ENCODE data around the gene HEXB. TPM values are rescaled to one million over a fixed set of nuclear protein-coding genes. Genes with fewer than 3 reads are reported as not detected.

Gene HEXB
- total and polyA plus RNA-seq, 2 of the 13 experiments (the other 11 are each of a cell fraction or from before 2014, with no cell fraction given) = 100 to 104 TPM

- TF ChIP-seq ZNF142 (CRISPR knock-in tag; IDR thresholded peaks at IDR 0.05) (no peak), NR0B2 (CRISPR knock-in tag; IDR thresholded peaks at IDR 0.05) (no peak), ISL2 (CRISPR knock-in tag; IDR thresholded peaks at IDR 0.05) (peak; percentile 60), DZIP1 (CRISPR knock-in tag; IDR thresholded peaks at IDR 0.05) (no peak), ZIK1 (CRISPR knock-in tag; IDR thresholded peaks at IDR 0.05; ENCODE audit: borderline replicate concordance, low read depth) (no peak; the same call in 1 of the 2 replicates), SOX6 (IDR thresholded peaks at IDR 0.05) (no peak), SOX6 (CRISPR knock-in tag; IDR thresholded peaks at IDR 0.05) (peak; percentile 81), ADNP (CRISPR knock-in tag; IDR thresholded peaks at IDR 0.05) (no peak), MEIS2 (CRISPR knock-in tag; IDR thresholded peaks at IDR 0.05) (0 out of 2 replicates have a peak, but pooled peaks have one; percentile 10), ZNF362 (CRISPR knock-in tag; IDR thresholded peaks at IDR 0.05; ENCODE audit: borderline replicate concordance) (peak; percentile 59), ZMYM3 (CRISPR knock-in tag; IDR thresholded peaks at IDR 0.05) (0 out of 2 replicates have a peak, but pooled peaks have one; percentile 3), STAT5B (CRISPR knock-in tag; IDR thresholded peaks at IDR 0.05) (peak; percentile 59; the same call in 1 of the 2 replicates), ZNF878 (CRISPR knock-in tag; IDR thresholded peaks at IDR 0.05) (peak; percentile 70), GATA4 (IDR thresholded peaks at IDR 0.05; ENCODE audit: borderline replicate concordance, low read depth) (peak; percentile 90), ZNF841 (CRISPR knock-in tag; IDR thresholded peaks at IDR 0.05; ENCODE audit: borderline replicate concordance) (no peak; the same call in 1 of the 2 replicates), ZNF326 (CRISPR knock-in tag; IDR thresholded peaks at IDR 0.05; ENCODE audit: borderline replicate concordance) (no peak), FOXA3 (CRISPR knock-in tag; IDR thresholded peaks at IDR 0.05) (peak; percentile 63), KLF16 (CRISPR knock-in tag; IDR thresholded peaks at IDR 0.05) (peak; percentile 71 to 94; a peak in 3 of 4 replicates)
Measured at GRCh38 chr5:74640450-74640953, 44.5 kb upstream of the HEXB start, which contains the start of gene ENC1 (continued).

Measured in HepG2 (cell line).